Left kidney (tissue), 8 donors: ENCODE results near the gene RFX1. TPM values are rescaled to one million over a fixed set of nuclear protein-coding genes. Genes with fewer than 3 reads are reported as not detected.
"Not testable (repeated sequence)": the region's sequence is repeated elsewhere in the genome, so short reads cannot be mapped to it uniquely, and the experiment has no call there.

Source experiments
- DNase-seq: peaks from one replicate; pipeline ENCODE4 v3.0.0-alpha.2; 2013
- long read RNA-seq, 8 donors: transcript quantifications; one replicate each; lab custom pipeline, GENCODE V29; 2026
- polyA plus RNA-seq: library from polyadenylated mRNA; unstranded; fragments of 120-200 nt; gene quantifications from one replicate; pipeline ENCODE4 v1.2.1, GENCODE V29; 2013; ENCODE audit not compliant: insufficient read length

Gene RFX1
- polyA plus RNA-seq: 10.5 TPM
- long read RNA-seq, donor 1, partial matches to known transcripts: 52 of 58 reads
- long read RNA-seq, donor 1, other reads (novel, unspliced or antisense): 5 of 58 reads
- long read RNA-seq, donor 2: 0 reads
- long read RNA-seq, donor 3: 0 reads
- long read RNA-seq, donor 4: 0 reads
- long read RNA-seq, donor 5, partial matches to known transcripts: 0 of 2 reads
- long read RNA-seq, donor 5, other reads (novel, unspliced or antisense): 0 of 2 reads
- long read RNA-seq, donor 6: 0 reads
- long read RNA-seq, donor 7, partial matches to known transcripts: 26 of 28 reads
- long read RNA-seq, donor 7, other reads (novel, unspliced or antisense): 0 of 28 reads
- long read RNA-seq, donor 8, partial matches to known transcripts: 0 of 1 reads
- long read RNA-seq, donor 8, other reads (novel, unspliced or antisense): 0 of 1 reads

DNA sequence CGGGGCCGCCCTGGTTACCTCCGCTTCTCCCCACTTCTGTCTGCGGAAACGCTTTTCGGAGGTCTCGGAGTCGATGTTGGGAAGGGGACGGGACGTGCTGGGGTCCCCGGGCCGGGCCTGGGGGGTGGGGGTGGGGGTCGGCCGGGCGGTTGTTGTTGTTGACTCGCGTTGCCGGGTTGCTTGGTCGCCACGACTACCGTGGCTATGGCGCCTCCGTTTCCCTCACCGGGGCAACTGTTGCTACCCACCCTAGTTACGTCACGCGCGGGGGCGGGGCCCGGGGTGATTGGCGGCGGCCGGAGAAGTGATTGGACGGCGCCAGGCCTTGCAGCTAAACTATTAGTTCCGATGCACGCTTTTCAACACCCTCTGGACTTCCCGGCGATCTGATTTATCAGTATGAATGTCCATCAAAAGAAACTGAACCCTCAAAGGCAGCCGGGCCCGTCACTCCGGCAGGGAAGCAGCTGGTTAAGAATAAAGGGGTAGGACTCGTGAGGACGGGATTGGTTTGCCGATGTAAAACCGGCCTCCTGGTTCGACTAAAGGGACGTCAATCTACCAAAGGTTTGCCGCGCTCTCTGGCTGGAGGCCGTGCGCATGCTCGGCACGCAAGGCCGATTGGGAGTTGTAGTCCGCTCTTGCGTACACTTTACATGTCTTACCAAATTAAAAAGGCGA is at the start of gene RFX1:
TSS of gene RFX1 (minus strand) at position 236 of the 681 bp plus-strand sequence. CDS start 12,477 bp downstream, outside the sequence.
- DNase-seq: peak; percentile 99

DNA sequence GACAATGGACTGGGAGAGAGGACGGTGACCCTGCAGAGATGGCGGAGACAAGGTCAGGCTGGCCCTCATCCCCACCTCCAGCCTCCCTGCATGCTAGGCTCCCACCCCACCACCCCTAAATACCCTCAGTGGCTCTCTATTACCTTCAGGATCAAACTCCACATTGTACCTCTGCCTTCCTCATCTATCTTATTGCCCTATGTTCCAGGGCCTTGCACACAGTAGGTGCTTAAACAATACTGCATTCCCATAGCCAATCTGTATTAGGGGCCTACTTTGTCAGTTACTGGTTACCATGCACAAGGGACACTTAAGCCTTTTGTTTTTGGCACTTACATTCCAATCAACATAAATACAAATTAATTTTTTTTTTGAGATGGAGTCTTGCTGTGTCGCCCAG is 49.3 kb upstream of the RFX1 start:
- DNase-seq: no peak

DNA sequence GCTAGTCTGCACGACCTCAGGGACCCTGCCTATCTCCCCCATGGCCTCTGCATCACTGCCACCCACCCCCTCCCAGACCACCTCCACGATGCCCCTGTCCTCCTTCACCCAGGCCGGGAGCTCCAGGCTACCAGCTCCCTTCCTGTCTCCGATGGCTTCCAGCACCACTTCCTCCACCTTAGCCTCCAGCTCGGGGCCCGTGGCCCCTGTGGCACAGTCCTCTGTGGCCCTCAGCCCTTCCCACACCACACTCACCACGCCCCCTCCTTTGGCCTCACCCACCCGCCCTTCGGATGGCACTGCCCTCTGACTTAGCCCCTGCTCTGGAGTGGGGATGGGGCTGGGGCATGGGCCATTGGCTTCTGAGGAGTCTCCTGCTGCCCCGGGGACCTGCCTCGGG is 48.6 kb upstream of the RFX1 start:
- no peak for DNase-seq

DNA sequence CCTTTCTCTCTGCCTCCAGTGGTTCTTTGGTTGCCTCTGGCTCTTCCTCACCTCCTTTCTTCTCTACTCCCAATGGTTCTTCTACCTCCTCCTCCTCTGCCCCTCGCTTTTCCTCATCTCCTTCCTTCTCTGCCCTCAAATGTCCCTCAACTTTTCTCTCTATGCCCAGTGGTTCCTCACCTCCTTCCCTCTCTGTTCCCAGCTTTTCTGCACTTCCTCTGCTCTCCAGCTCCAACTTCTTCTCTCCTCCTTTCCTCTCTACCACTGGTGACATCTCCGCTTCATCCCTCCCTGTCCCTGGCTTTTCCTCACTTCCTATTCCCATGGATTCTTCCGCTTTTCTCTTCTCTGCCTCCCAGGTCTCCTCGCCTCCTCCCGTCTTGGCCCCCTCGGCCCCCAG is 48.0 kb upstream of the RFX1 start:
- no peak for DNase-seq

GRCh38 chr19:14053500-14053899 is 47.4 kb upstream of the RFX1 start:
- no peak for DNase-seq

- DNase-seq: no peak
Observed at GRCh38 chr19:14053032-14053431, 46.9 kb upstream of the RFX1 start.

DNA sequence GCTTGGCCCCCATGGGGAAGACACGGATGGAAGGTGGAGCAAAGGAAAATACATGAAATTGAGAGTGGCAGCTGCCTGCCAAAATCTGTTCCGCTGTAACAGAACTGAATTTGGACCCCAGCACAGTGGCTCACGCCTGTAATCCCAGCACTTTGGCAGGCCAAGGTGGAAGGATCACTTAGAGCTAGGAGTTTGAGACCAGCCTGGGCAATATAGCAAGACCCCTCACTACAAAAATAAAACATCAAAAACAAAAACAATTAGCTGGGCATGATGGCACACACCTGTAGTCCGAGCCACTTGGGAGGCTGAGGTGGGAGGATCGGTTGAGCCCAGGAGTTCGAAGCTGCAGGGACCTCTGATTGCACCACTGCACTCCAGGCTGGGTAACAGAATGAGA is 46.4 kb upstream of the RFX1 start:
- DNase-seq: no peak

DNA sequence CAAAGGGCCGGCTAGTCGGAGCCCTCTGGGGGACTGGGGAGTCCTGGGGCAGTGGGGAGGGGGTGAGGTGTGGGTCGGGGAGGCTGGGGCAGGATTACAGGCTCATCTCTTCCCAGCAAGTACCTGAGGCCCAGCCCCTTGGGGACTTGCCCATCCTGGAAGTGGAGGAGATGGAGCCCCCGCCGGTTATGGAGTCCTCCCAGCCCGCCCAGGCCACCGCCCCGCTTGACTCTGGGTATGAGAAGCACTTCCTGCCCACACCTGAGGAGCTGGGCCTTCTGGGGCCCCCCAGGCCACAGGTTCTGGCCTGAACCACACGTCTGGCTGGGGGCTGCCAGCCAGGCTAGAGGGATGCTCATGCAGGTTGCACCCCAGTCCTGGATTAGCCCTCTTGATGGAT is 45.9 kb upstream of the RFX1 start:
- no peak for DNase-seq

DNA sequence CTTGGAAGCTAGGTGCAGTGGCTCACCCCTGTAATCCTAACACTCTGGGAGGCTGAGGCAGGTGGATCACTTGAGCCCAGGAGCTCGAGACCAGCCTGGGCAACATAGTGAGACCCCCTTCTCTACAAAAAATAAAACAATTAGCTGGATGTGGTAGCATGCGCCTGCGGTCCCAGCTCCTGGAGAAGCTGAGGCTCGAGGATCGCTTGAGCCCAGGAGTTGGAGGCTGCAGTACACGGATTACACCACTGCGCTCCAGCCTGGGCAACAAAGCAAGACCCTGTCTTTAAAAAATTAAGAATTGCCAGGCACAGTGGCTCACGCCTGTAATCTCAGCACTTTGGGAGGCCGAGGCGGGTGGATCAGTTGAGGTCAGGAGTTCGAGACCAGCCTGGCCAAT is 44.8 kb upstream of the RFX1 start:
- not testable (repeated sequence) for DNase-seq

- no peak for DNase-seq
Observed at GRCh38 chr19:14050512-14050911, 44.4 kb upstream of the RFX1 start.

DNA sequence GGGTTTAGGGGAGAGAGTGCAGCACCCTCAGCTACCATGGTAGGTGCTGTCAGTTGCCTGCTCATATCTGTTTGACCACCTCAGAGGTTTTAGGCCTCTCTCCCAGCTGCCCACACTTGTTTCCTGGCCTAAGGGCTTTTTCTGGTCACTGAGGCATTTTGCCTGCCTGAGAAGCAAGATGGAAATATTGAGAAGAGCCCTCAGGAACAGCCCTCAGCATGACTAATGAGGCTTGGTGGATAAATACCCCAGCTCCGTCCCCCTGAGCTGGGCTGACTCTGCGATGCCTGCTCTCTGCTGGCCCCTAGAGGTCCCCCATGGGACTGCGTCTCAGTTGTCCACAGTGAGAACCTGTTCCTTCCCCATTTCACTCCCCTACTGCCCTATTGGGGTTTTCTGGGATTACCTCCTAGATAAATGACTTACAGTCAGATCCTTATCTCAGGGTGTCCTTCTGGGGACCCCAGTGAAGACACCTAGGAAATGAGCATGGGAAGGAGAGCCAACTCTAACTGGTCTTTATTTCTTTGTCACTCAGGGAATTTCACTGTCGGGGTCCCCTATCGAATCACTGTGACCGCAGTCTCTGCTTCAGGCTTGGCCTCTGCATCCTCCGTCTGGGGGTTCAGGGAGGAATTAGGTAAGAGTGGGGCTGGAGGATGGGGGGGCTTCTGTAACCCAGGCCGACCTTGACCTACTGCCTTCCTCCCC is 42.5 kb upstream of the RFX1 start:
- no peak for DNase-seq

DNA sequence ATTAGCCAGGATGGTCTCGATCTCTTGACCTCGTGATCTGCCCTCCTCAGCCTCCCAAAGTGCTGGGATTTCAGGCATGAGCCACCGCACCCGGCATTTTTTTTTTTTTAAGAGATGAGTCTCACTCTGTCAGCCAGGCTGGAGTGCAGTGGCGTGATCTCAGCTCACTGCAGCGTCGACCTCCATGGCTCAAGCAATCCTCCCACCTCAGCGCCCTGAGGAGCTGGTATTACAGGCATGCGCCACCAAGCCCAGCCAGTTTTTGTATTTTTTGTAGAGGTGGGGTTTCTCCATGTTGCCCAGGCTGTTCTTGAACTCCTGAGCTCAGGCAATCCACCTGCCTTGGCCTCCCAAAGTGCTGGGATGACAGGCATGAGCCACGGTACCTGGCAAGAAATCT is 41.7 kb upstream of the RFX1 start:
- not testable (repeated sequence) for DNase-seq

GRCh38 chr19:14042659-14043608 is 36.8 kb upstream of the RFX1 start:
- DNase-seq: peak; percentile 87

DNA sequence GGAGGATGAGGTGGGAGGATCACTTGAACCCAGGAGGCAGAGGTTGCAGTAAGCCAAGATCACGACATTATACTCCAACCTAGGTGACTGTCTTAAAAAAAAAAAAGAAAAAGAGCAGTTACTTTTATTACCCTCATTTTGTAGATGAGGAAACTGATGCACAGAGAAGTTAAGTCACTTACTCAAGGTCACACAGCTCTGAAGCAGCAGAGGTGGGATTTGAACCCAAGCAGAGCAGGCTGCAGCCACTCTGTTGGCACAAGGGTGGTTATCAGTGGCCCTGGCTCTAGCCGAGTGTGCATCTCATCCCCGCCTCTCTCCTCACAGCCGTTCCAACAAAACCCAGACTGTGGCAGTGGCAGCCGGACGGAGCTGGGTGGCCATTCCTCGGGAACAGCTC is 33.1 kb upstream of the RFX1 start:
- no peak for DNase-seq

DNA sequence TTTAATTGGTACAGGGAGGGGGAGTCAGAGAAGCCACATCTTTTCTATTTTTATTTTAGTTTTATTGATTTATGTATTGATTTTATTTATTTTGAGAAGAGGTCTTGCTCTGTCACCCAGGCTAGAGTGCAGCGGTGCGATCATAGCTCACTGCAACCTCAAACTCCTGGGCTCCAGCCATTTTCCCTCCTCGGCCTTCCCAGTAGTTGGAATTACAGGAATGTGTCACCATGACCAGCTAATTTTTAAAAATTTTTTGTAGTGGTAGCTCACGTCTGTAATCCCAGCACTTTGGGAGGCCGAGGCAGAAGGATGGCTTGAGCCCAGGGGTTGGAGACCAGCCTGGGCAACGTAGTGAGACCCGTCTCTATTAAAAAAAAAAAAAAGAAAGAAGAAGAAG is 29.6 kb upstream of the RFX1 start:
- DNase-seq: no peak

DNA sequence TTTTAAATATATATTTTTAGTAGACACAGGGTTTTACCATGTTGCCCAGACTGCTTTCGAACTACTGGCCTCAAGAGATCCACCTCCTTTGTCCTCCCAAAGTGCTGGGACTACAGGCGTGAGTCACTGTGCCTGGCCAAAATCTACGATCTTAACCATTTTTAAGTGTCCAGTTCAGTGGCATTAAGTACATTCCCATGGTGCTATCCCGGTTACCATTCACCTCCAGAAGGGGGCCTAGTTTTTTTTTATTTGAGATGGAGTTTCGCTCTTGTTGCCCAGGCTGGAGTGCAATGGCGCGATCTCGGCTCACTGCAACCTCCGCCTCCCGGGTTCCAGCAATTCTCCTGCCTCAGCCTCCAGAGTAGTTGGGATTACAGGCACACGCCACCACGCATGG is 29.0 kb upstream of the RFX1 start:
- DNase-seq: not testable (repeated sequence)

- DNase-seq: no peak
Observed at GRCh38 chr19:14033946-14034345, 27.8 kb upstream of the RFX1 start.

DNA sequence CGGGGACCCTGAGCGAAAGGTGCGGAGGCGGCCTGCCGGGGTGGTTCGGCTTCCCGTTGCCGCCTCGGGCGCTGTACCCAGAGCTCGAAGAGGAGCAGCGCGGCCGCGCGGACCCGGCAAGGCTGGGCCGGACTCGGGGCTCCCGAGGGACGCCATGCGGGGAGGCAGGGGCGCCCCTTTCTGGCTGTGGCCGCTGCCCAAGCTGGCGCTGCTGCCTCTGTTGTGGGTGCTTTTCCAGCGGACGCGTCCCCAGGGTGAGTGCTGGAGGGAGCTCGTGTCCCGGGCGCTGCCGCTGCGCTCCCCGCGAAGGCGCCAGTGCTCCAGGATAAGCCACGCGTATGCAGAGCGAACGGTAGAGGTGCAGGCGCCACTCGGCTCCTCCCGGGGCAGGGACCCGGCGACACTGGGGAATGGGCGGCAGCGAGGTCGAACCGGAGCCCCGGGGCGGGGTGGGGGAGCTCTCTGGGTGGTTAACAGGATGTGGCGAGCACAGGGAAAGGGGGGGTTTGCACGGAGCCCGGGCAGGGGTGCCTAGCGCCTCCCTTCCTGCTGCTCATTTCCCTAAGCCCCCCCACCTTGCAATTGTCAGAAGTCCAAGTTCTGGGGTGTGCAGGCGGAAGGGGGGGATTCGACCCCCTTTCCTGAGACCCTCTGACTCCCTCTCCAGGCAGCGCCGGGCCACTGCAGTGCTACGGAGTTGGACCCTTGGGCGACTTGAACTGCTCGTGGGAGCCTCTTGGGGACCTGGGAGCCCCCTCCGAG is 25.8 kb upstream of the RFX1 start, which contains the start of gene IL27RA:
TSS of gene IL27RA (plus strand) at position 44 of the 762 bp plus-strand sequence. CDS start at position 155, 111 bp downstream.
- DNase-seq: peak; percentile 60

- no peak for DNase-seq
Observed at GRCh38 chr19:14030997-14031718, 25.0 kb upstream of the RFX1 start.

DNA sequence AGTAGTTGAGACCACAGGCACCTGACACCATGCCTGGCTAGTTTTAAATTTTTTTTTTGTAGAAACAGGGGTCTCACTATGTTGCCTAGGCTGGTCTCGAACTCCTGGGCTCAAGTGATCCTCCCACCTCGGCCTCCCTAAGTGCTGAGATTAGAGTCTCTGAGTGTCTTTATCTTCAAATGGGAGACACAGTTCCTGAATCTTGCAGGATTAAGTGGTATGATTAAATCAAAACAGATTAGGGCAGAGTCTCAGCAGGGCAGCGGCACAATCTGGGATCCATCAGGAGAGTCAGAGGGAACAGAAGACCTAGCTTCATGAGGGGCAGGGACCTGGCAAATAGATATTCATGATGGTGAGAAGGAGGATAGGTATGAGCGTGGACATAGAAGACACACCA is 22.8 kb upstream of the RFX1 start:
- DNase-seq: no peak
